WERI-Rb-1 (cell line): ENCODE results near the gene ACOT8.

ENCODE experiments used
- DNase-seq: peaks from one replicate; pipeline ENCODE4 v3.0.0-alpha.2; 2020
- H3K27ac ChIP-seq: fragments of 250-450 bp; sonication (Bioruptor Pico); 2 replicates; pipeline ENCODE4 v1.5.1; 2020; ENCODE audit warnings: mild to moderate bottlenecking, moderate library complexity
- H3K27me3 ChIP-seq: fragments of 250-450 bp; sonication (Bioruptor Pico); 2 replicates; pipeline ENCODE4 v1.5.1; 2021; ENCODE audit warnings: mild to moderate bottlenecking, low read depth, moderate library complexity; ENCODE audit not compliant: insufficient read depth, severe bottlenecking
- H3K36me3 ChIP-seq: fragments of 250-450 bp; sonication (Bioruptor Pico); 2 replicates; pipeline ENCODE4 v1.5.1; 2020; ENCODE audit warnings: mild to moderate bottlenecking, moderate library complexity
- H3K4me3 ChIP-seq: 2 replicates; pipeline ENCODE4 v1.5.1; 2011; ENCODE audit warnings: low read depth, mild to moderate bottlenecking, control low read depth, low read length
- H3K9me3 ChIP-seq: fragments of 250-450 bp; sonication (Bioruptor Pico); 2 replicates; pipeline ENCODE4 v1.5.1; 2021; ENCODE audit warnings: mild to moderate bottlenecking, moderate library complexity; ENCODE audit not compliant: severe bottlenecking
- TF ChIP-seq, protein P1 (sequence below): IDR thresholded peaks from 2 replicates; pipeline ENCODE4 v1.5.1; 2011; ENCODE audit warnings: low read depth, mild to moderate bottlenecking, control low read depth, inconsistent platforms, low read length

The ACOT8 gene

DNA sequence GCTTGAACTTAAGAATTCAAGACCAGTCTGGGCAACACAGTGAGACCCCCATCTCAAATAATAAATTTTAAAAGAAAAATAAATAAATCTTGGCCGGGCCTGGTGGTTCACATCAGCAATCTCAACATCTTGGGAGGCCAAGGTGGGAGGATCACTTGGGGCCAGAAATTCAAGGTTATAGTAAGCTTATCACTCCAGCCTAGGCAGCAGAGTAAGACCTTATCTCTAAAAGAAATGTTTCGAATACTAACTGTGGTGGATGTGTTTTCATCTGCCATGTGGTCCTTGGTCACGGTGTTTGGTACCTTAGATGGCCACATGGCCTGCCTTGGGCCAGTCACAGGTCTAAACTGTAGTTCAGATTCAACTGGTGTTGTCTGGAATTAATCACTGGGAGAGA lies 39.0 kb downstream of the ACOT8 start:
- TF ChIP-seq, protein P1, sequence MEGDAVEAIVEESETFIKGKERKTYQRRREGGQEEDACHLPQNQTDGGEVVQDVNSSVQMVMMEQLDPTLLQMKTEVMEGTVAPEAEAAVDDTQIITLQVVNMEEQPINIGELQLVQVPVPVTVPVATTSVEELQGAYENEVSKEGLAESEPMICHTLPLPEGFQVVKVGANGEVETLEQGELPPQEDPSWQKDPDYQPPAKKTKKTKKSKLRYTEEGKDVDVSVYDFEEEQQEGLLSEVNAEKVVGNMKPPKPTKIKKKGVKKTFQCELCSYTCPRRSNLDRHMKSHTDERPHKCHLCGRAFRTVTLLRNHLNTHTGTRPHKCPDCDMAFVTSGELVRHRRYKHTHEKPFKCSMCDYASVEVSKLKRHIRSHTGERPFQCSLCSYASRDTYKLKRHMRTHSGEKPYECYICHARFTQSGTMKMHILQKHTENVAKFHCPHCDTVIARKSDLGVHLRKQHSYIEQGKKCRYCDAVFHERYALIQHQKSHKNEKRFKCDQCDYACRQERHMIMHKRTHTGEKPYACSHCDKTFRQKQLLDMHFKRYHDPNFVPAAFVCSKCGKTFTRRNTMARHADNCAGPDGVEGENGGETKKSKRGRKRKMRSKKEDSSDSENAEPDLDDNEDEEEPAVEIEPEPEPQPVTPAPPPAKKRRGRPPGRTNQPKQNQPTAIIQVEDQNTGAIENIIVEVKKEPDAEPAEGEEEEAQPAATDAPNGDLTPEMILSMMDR = no peak
- H3K27me3 ChIP-seq = no peaks in the 10 kb centered on the region
- H3K27ac ChIP-seq = no peak overlapping the region
- H3K4me3 ChIP-seq = no peak overlapping the region
- peaks cover 38% of the 10 kb centered on the region for H3K36me3 ChIP-seq
- H3K9me3 ChIP-seq = no peaks in the 10 kb centered on the region
- no peak for DNase-seq

DNA sequence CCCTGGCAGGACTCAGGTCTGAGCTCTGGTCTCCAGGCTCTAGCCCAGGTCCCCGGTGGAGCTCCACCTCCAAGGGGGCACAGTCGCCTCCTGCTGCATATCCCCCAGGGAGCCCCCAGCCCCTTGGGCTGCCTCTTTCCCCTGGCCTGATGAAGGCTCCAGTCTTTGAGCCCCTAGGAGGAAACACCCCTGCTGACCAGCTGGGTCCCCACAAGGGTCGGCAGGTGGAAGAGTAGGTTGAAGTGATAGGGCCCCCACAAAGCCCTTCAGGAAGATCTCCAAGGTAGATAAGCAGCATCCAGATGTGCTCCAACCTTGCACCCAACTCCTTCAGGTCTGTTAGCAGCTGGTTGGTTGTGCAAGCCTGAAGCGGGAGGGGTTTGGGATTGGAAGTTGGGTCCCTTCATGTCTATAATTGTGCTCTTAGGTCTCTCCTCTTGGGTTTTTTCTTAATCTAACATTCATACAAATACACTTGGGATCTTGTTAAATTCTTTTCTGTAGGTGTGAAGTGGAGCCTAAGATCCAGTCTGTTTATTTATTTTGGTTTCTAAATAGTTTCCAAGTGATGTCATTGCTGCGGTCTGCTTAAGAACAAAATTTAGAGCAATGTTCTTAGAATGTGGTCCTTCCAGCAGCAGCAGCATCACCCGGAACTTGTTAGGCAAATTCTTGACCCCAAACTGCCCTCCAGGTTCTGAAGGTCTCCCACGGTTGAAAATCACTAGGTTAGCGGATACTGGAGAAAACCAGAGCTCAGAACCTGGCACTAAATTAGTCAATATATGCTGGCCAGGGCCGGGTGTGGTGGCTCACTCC lies 39.6 kb downstream of the ACOT8 start:
- Histone ChIP-seq H3K9me3 (no peaks in the 10 kb centered on the region), H3K27me3 (no peaks in the 10 kb centered on the region), H3K27ac (no peak overlapping the region), H3K36me3 (peaks cover 45% of the 10 kb centered on the region), H3K4me3 (no peak overlapping the region)
- TF ChIP-seq, protein P1 = no peak
- no peak for DNase-seq

DNA sequence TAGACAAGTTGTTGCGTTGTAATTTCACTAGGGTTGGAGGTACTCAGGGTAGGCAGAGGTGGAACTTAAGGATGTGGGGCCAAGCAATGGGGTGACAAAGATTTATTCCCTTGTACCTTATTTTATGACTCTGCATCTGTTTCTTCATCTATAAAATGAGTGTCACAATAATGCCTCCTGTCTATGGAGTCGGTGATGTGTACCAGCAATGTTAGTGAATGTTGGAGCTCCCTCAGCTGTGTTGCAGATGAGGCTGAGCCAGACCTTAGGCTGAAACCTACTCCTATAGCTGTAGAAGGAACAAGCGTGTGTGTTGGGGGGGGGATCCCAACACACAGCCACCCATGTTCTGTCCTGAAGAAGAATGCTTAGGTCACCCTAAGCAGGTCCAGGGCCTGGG lies 40.2 kb downstream of the ACOT8 start:
- H3K4me3 ChIP-seq = no peak overlapping the region
- TF ChIP-seq, protein P1 = no peak
- no peak overlapping the region for H3K27ac ChIP-seq
- H3K27me3 ChIP-seq = no peaks in the 10 kb centered on the region
- DNase-seq = no peak
- H3K36me3 ChIP-seq = peaks cover 46% of the 10 kb centered on the region
- no peaks in the 10 kb centered on the region for H3K9me3 ChIP-seq

DNA sequence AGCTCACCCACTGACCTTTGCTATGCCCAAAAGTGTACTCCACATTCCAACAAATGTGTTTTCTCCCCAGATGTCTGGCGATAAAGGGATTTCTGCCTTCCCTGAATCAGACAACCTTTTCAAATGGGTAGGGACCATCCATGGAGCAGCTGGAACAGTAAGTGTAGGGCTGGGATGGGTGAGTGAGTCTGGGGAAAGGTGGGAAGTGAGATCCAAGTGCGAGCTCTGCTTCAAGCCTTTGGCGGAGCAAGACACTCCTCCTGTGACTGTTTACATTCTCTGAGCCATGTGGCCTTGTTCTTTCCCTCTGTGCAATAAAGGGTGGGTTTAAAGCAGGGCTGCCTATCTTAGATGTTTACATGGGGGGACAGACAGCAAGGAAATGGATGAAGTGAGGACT lies 42.9 kb downstream of the ACOT8 start:
- H3K4me3 ChIP-seq = no peak overlapping the region

DNA sequence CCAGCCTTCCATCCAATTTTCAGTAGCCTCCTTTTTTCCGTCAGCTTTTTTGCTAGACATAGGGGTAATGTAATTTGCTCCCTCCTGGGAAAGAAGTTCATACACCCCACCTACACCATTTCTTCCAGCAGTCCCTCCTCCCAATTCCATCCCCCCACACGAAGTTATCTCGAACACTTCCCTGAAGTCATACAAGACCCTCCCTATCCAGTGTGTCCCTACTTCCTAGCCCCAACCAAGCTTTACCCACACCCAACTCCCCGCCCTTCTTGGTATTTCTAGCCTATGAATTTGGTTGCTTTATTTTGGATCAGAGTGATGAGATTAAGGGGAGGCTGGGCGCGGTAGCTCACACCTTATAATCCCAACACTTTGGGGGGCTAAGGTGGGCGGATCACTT lies 43.7 kb downstream of the ACOT8 start:
- Histone ChIP-seq H3K27ac (peak overlapping the region; percentile 97), H3K27me3 (no peaks in the 10 kb centered on the region), H3K9me3 (no peaks in the 10 kb centered on the region), H3K4me3 (peak overlapping the region; percentile 95), H3K36me3 (peaks cover 75% of the 10 kb centered on the region)
- DNase-seq = no peak
- TF ChIP-seq, protein P1 = no peak

More for the DNA sequence above, 42.9 kb downstream of the ACOT8 start:
- no peak for DNase-seq
- Histone ChIP-seq H3K36me3 (peaks cover 69% of the 10 kb centered on the region), H3K27ac (no peak overlapping the region), H3K27me3 (no peaks in the 10 kb centered on the region), H3K9me3 (no peaks in the 10 kb centered on the region)
- TF ChIP-seq, protein P1 = no peak

DNA sequence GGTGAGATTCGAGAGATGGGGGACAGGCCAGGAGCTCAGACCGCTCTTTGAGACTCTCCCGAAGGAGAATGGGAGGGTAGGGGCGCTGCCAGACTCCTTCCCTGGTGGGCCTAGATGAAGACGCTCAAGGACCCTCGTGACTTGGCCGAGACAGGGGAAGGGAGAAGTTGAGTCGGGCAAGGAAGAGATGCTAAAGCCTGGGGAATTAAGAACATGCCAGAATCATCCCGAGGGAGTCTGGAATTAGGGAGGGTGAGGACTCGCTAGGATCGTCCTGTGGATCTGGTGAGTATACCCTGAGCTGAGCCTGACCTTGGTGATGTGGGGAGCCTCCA lies 44.2 kb downstream of the ACOT8 start:
- Histone ChIP-seq H3K36me3 (peaks cover 80% of the 10 kb centered on the region), H3K4me3 (peak overlapping the region; percentile 95), H3K27ac (peak overlapping the region; percentile 97), H3K27me3 (no peaks in the 10 kb centered on the region), H3K9me3 (no peaks in the 10 kb centered on the region)
- TF ChIP-seq, protein P1 = no peak
- no peak for DNase-seq
